Stimulated activated CD4-positive, alpha-beta T cell treated with anti-CD3 and anti-CD28 coated beads, Interleukin-4, amount 100 ng/mL, for 24 hours (primary cell): ENCODE data around the gene THTPA.
"Not testable (repeated sequence)": the region's sequence is repeated elsewhere in the genome, so short reads cannot be mapped to it uniquely, and the experiment has no call there.

Experiments
- DNase-seq: peaks from one replicate; pipeline ENCODE4 v3.0.0-alpha.2; 2020

THTPA gene

GRCh38 chr14:23568021-23568599, 12.0 kb downstream of the THTPA start:
- DNase-seq, result no peak

- no peak for DNase-seq
These were observed 12.7 kb downstream of the THTPA start for GRCh38 chr14:23568600-23569331.

GRCh38 chr14:23569443-23570151, 13.5 kb downstream of the THTPA start:
- DNase-seq, result no peak

- no peak for DNase-seq
These were observed 14.9 kb downstream of the THTPA start for GRCh38 chr14:23570806-23571483.

- no peak for DNase-seq
These were observed 15.8 kb downstream of the THTPA start for GRCh38 chr14:23571701-23572523.

- no peak for DNase-seq
These were observed 16.4 kb downstream of the THTPA start for GRCh38 chr14:23572524-23572828.

GRCh38 chr14:23572836-23573235, 16.8 kb downstream of the THTPA start:
- DNase-seq, result no peak

- no peak for DNase-seq
These were observed 17.4 kb downstream of the THTPA start for GRCh38 chr14:23573384-23574015.

- no peak for DNase-seq
These were observed 21.1 kb downstream of the THTPA start for GRCh38 chr14:23577004-23577681.

- DNase-seq, result no peak
These were observed 21.8 kb downstream of the THTPA start for GRCh38 chr14:23577710-23578392.

GRCh38 chr14:23578560-23579310, 22.7 kb downstream of the THTPA start, which contains the start of gene JPH4:
TSS of gene JPH4 (minus strand) at chr14:23578790. CDS start at chr14:23577453, 1,337 bp downstream.
- DNase-seq, result no peak

GRCh38 chr14:23579311-23579630, 23.2 kb downstream of the THTPA start:
- DNase-seq, result no peak

- no peak for DNase-seq
These were observed 23.7 kb downstream of the THTPA start for GRCh38 chr14:23579739-23580138.

GRCh38 chr14:23580152-23580926, 24.3 kb downstream of the THTPA start:
- DNase-seq, result no peak

GRCh38 chr14:23580948-23581281, 24.8 kb downstream of the THTPA start:
- no peak for DNase-seq

- DNase-seq, result no peak
These were observed 27.1 kb downstream of the THTPA start for GRCh38 chr14:23582906-23583760.

GRCh38 chr14:23583761-23584526, 27.9 kb downstream of the THTPA start:
- DNase-seq, result not testable (repeated sequence)
